GM23338 (cell line): Measurements from ENCODE around the gene ARPC1A. TPM values are rescaled to one million over a fixed set of nuclear protein-coding genes. Genes with fewer than 3 reads are reported as not detected.

ENCODE experiments used
- ATAC-seq: fragments of 200-7000 bp; cut with Tn5 transposase; 3 replicates; pipeline ENCODE4 v1.9.1; 2020
- DNase-seq: peaks from one replicate; pipeline ENCODE4 v3.0.0-alpha.2; 2015; ENCODE audit warnings: low spot score
- H2AFZ ChIP-seq: fragments of 200-600 bp; sonication (generic); 2 replicates; pipeline ENCODE4 v1.8.0; 2016; ENCODE audit warnings: antibody characterized with exemption, mild to moderate bottlenecking, moderate library complexity
- H3F3A ChIP-seq: fragments of 200-600 bp; sonication (generic); replicated peaks from 2 replicates; pipeline ENCODE4 v1.8.0; 2017; ENCODE audit warnings: antibody characterized with exemption, mixed run types, low read depth
- H3K27ac ChIP-seq: fragments of 200-600 bp; sonication (generic); 2 replicates; pipeline ENCODE4 v1.6.1; 2016; ENCODE audit warnings: low read depth
- H3K27me3 ChIP-seq: fragments of 200-600 bp; sonication (generic); 2 replicates; pipeline ENCODE4 v1.8.0; 2016; ENCODE audit warnings: mild to moderate bottlenecking, mixed run types, moderate library complexity; ENCODE audit not compliant: insufficient read depth
- H3K36me3 ChIP-seq: fragments of 200-600 bp; sonication (generic); 2 replicates; pipeline ENCODE4 v1.8.0; 2016; ENCODE audit warnings: mild to moderate bottlenecking; ENCODE audit not compliant: insufficient read depth
- H3K4me1 ChIP-seq: fragments of 200-600 bp; sonication (generic); 2 replicates; pipeline ENCODE4 v1.8.0; 2016; ENCODE audit warnings: mild to moderate bottlenecking, moderate library complexity; ENCODE audit not compliant: insufficient read depth
- H3K4me2 ChIP-seq: fragments of 200-600 bp; sonication (generic); 2 replicates; pipeline ENCODE4 v1.7.1; 2017; ENCODE audit warnings: mixed run types
- H3K4me3 ChIP-seq: fragments of 200-600 bp; sonication (generic); 2 replicates; pipeline ENCODE4 v1.6.1; 2016; ENCODE audit warnings: mixed run types
- H3K79me2 ChIP-seq: fragments of 200-600 bp; sonication (generic); replicated peaks from 2 replicates; pipeline ENCODE4 v1.8.0; 2017; ENCODE audit warnings: mild to moderate bottlenecking; ENCODE audit not compliant: insufficient read depth
- H3K9me2 ChIP-seq: fragments of 200-600 bp; sonication (generic); 2 replicates; pipeline ENCODE4 v1.8.0; 2017; ENCODE audit not compliant: insufficient read depth
- H4K20me1 ChIP-seq: fragments of 200-600 bp; sonication (generic); replicated peaks from 2 replicates; pipeline ENCODE4 v1.8.0; 2017; ENCODE audit warnings: mild to moderate bottlenecking; ENCODE audit not compliant: insufficient read depth
- H3K27ac Mint-ChIP-seq: 2 replicates; pipeline ENCODE4 v1.8.0; 2020; ENCODE audit warnings: inconsistent platforms, mild to moderate bottlenecking, moderate library complexity, mixed read lengths
- H3K27me3 Mint-ChIP-seq: 3 replicates; pipeline ENCODE4 v1.8.0; 2022; ENCODE audit warnings: low read depth, mild to moderate bottlenecking, moderate library complexity, mixed read lengths, inconsistent platforms; ENCODE audit not compliant: insufficient read depth, poor library complexity
- H3K36me3 Mint-ChIP-seq: 3 replicates; pipeline ENCODE4 v1.8.0; 2021; ENCODE audit warnings: low read depth, mild to moderate bottlenecking, inconsistent platforms, moderate library complexity, mixed read lengths
- H3K4me1 Mint-ChIP-seq: 3 replicates; pipeline ENCODE4 v1.8.0; 2020; ENCODE audit warnings: mild to moderate bottlenecking, inconsistent platforms, mixed read lengths
- H3K4me3 Mint-ChIP-seq: 3 replicates; pipeline ENCODE4 v1.8.0; 2021; ENCODE audit warnings: moderate library complexity, mild to moderate bottlenecking, inconsistent platforms, mixed read lengths
- H3K9me3 Mint-ChIP-seq: 3 replicates; pipeline ENCODE4 v1.8.0; 2020; ENCODE audit warnings: moderate library complexity, mild to moderate bottlenecking, inconsistent platforms, mixed read lengths
- CREB1 ChIP-seq: fragments of 250-450 bp; sonication (Bioruptor Pico); IDR thresholded peaks from 2 replicates; pipeline ENCODE4 v1.5.0; 2020; ENCODE audit warnings: low read depth, mild to moderate bottlenecking, moderate library complexity
- CTCF ChIP-seq, 2 experiments: fragments of 200-600 bp in 1 of 2; sonication (generic) in 1 of 2; conservative IDR thresholded peaks; 2 replicates each; pipeline versions ENCODE4 v1.5.1 to v1.6.1; 2016 to 2017; ENCODE audit warnings: antibody characterized with exemption in 2 of 2, low read depth in 2 of 2, mild to moderate bottlenecking in 2 of 2, moderate library complexity in 1 of 2
- EZH2 ChIP-seq: fragments of 200-600 bp; sonication (generic); IDR thresholded peaks from one replicate; pipeline ENCODE4 v1.8.0; 2017; ENCODE audit warnings: antibody characterized with exemption, mild to moderate bottlenecking, low read depth; ENCODE audit not compliant: unreplicated experiment
- EZH2phosphoT487 ChIP-seq: fragments of 200-600 bp; sonication (generic); IDR thresholded peaks from one replicate; pipeline ENCODE4 v1.8.1; 2018; ENCODE audit warnings: antibody characterized with exemption; ENCODE audit not compliant: unreplicated experiment
- JUNB ChIP-seq: IDR thresholded peaks from one replicate; pipeline ENCODE4 v1.6.1; 2016; ENCODE audit warnings: antibody characterized with exemption; ENCODE audit not compliant: unreplicated experiment
- NANOG ChIP-seq: IDR thresholded peaks from 2 replicates; pipeline ENCODE4 v1.6.1; 2016; ENCODE audit warnings: antibody characterized with exemption, borderline replicate concordance
- POLR2AphosphoS5 ChIP-seq: IDR thresholded peaks from 2 replicates; pipeline ENCODE4 v1.6.1; 2016; ENCODE audit warnings: antibody characterized with exemption, low read depth
- STAT1 ChIP-seq: IDR thresholded peaks from one replicate; pipeline ENCODE4 v1.6.1; 2016; ENCODE audit warnings: antibody characterized with exemption; ENCODE audit not compliant: unreplicated experiment
- ZNF114 ChIP-seq: fragments of 250-450 bp; sonication (Bioruptor Pico); IDR thresholded peaks from 2 replicates; pipeline ENCODE4 v1.5.0; 2020; ENCODE audit warnings: mild to moderate bottlenecking, moderate library complexity
- ZNF331 ChIP-seq: fragments of 250-450 bp; sonication (Bioruptor Pico); IDR thresholded peaks from 2 replicates; pipeline ENCODE4 v1.5.0; 2020; ENCODE audit warnings: low read depth, mild to moderate bottlenecking, moderate library complexity
- ZNF462 ChIP-seq: fragments of 250-450 bp; sonication (Bioruptor Pico); IDR thresholded peaks from 2 replicates; pipeline ENCODE4 v1.5.0; 2020; ENCODE audit warnings: mild to moderate bottlenecking, moderate library complexity
- polyA plus RNA-seq: library from polyadenylated mRNA; unstranded; fragments of >200 nt; fragmentation: Nextera tagmentation; extraction: Ambion mirVana; gene quantifications from 2 replicates; pipeline ENCODE4 v1.2.1, GENCODE V29; 2016
- total RNA-seq: library from RNA; depleted of rRNA; stranded (reverse); fragments of >200 nt; shearing (Covaris generic); gene quantifications from 2 replicates; pipeline ENCODE4 v1.2.3, GENCODE V29; 2014
- TF ChIP-seq, protein P1 (sequence below): IDR thresholded peaks from 2 replicates; pipeline ENCODE4 v1.6.1; 2016; ENCODE audit warnings: antibody characterized with exemption
- TF ChIP-seq, protein P2 (sequence below): IDR thresholded peaks from one replicate; pipeline ENCODE4 v1.6.1; 2018; ENCODE audit warnings: antibody characterized with exemption; ENCODE audit not compliant: unreplicated experiment

Gene ARPC1A
- total and polyA plus RNA-seq, 2 experiments from 2014 or later, result 108 to 210 TPM

- Mint-ChIP-seq H3K4me1 (peaks cover 13% of the 10 kb centered on the region), H3K9me3 (no peaks in the 10 kb centered on the region), H3K27me3 (peaks cover 23% of the 10 kb centered on the region), H3K27ac (no peak overlapping the region), H3K4me3 (peak overlapping the region; percentile 91), H3K36me3 (peaks cover 42% of the 10 kb centered on the region)
- H3F3A ChIP-seq, result peaks cover 29% of the 10 kb centered on the region
- no peak for ATAC-seq
- peaks cover 16% of the 10 kb centered on the region for H4K20me1 ChIP-seq
- H3K27me3 ChIP-seq, result no peaks in the 10 kb centered on the region
- H3K9me2 ChIP-seq, result no peaks in the 10 kb centered on the region
- DNase-seq, result no peak
- no peak for TF ChIP-seq ZNF462 (CRISPR knock-in tag)
- no peak for TF ChIP-seq JUNB
- TF ChIP-seq, protein P1, sequence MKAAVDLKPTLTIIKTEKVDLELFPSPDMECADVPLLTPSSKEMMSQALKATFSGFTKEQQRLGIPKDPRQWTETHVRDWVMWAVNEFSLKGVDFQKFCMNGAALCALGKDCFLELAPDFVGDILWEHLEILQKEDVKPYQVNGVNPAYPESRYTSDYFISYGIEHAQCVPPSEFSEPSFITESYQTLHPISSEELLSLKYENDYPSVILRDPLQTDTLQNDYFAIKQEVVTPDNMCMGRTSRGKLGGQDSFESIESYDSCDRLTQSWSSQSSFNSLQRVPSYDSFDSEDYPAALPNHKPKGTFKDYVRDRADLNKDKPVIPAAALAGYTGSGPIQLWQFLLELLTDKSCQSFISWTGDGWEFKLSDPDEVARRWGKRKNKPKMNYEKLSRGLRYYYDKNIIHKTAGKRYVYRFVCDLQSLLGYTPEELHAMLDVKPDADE, result no peak
- no peak for TF ChIP-seq EZH2
- TF ChIP-seq EZH2phosphoT487, result no peak
- TF ChIP-seq STAT1, result no peak
- TF ChIP-seq, protein P2, sequence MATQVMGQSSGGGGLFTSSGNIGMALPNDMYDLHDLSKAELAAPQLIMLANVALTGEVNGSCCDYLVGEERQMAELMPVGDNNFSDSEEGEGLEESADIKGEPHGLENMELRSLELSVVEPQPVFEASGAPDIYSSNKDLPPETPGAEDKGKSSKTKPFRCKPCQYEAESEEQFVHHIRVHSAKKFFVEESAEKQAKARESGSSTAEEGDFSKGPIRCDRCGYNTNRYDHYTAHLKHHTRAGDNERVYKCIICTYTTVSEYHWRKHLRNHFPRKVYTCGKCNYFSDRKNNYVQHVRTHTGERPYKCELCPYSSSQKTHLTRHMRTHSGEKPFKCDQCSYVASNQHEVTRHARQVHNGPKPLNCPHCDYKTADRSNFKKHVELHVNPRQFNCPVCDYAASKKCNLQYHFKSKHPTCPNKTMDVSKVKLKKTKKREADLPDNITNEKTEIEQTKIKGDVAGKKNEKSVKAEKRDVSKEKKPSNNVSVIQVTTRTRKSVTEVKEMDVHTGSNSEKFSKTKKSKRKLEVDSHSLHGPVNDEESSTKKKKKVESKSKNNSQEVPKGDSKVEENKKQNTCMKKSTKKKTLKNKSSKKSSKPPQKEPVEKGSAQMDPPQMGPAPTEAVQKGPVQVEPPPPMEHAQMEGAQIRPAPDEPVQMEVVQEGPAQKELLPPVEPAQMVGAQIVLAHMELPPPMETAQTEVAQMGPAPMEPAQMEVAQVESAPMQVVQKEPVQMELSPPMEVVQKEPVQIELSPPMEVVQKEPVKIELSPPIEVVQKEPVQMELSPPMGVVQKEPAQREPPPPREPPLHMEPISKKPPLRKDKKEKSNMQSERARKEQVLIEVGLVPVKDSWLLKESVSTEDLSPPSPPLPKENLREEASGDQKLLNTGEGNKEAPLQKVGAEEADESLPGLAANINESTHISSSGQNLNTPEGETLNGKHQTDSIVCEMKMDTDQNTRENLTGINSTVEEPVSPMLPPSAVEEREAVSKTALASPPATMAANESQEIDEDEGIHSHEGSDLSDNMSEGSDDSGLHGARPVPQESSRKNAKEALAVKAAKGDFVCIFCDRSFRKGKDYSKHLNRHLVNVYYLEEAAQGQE, result no peak
- no peak for TF ChIP-seq POLR2AphosphoS5
- no peak for TF ChIP-seq ZNF331
- no peak for TF ChIP-seq CREB1 (CRISPR knock-in tag)
- TF ChIP-seq ZNF114 (CRISPR knock-in tag), result no peak
- TF ChIP-seq CTCF (conservative IDR thresholded peaks at IDR 0.05; ENCODE audit: low read depth in 2 of 2), result no peak
- TF ChIP-seq NANOG, result no peak
- H3K79me2 ChIP-seq, result no peaks in the 10 kb centered on the region
- H3K36me3 ChIP-seq, result peaks cover 6% of the 10 kb centered on the region; the same call in 1 of the 2 replicates
- H3K4me1 ChIP-seq, result peaks cover 5% of the 10 kb centered on the region; the same call in 1 of the 2 replicates
- H2AFZ ChIP-seq, result peak overlapping the region; percentile 75; the same call in 1 of the 2 replicates
- peak overlapping the region; percentile 65 for H3K4me3 ChIP-seq
- H3K27ac ChIP-seq, result peak overlapping the region; percentile 90; the same call in 1 of the 2 replicates
- H3K4me2 ChIP-seq, result peak overlapping the region; percentile 85
These were observed 66.3 kb downstream of the ARPC1A start for GRCh38 chr7:99392046-99392445.
